Right lobe of liver (tissue), 4 donors: Measurements from ENCODE around the gene TMEM218.

Experiments used
- CTCF ChIP-seq, 4 donors: fragments of 200-600 bp in 3 of 4; fragments of 450-650 bp in 1 of 4; IDR thresholded peaks; one replicate each; pipeline versions ENCODE4 v1.5.1 to v1.8.0; 2016 to 2022; ENCODE audit warnings: antibody characterized with exemption in 4 of 4, mild to moderate bottlenecking in 2 of 4
- POLR2A ChIP-seq: fragments of 450-650 bp; IDR thresholded peaks from one replicate; pipeline ENCODE4 v1.6.1; 2017; ENCODE audit warnings: antibody characterized with exemption, mild to moderate bottlenecking
- donor health status: DM: no; HTN: no; CAD: no.
- donor health status: DM: no; HTN: no; CAD: no.
- donor health status: DM: no; HTN: yes; CAD: no.

GRCh38 chr11:125102510-125102909 lies 8.9 kb downstream of the TMEM218 start:
- TF ChIP-seq CTCF (IDR thresholded peaks at IDR 0.05) (no peak), POLR2A (no peak)
